HepG2 (cell line): ENCODE data around the gene RPS6KA3. TPM values are rescaled to one million over a fixed set of nuclear protein-coding genes. Genes with fewer than 3 reads are reported as not detected.

Source experiments
- ATAC-seq: fragments of 200-7000 bp; cut with Tn5 transposase; 3 replicates; pipeline ENCODE4 v1.9.1; 2020; ENCODE audit warnings: mild to moderate bottlenecking, moderate library complexity
- BruUV-seq: library from RNA; stranded (reverse); fragments of 400-500 nt; replicated peaks from 2 replicates; lab custom pipeline; 2021; lab: Mats Ljungman, UMichigan
- CTCF ChIA-PET: fragments of 300-600 bp; formaldehyde crosslinking; extraction: SDS; loops from one replicate; lab custom pipeline; 2021; ENCODE audit warnings: low total read pairs, inconsistent platforms, low intra/inter-chr PET ratio; lab: Yijun Ruan, JAX
- POLR2A ChIA-PET: fragments of 350-600 bp; sonication (Branson Sonifier 250); formaldehyde crosslinking; loops from one replicate; lab custom pipeline; 2020; ENCODE audit warnings: antibody characterized with exemption, inconsistent platforms; lab: Yijun Ruan, JAX
- DNase-seq: peaks from one replicate; pipeline ENCODE4 v3.0.0-alpha.2; 2015; ENCODE audit warnings: low spot score
- FAIRE-seq: peaks from 3 replicates; lab custom pipeline; 2011; peaks lifted over from hg19 to GRCh38; lab: Jason Lieb, UNC
- H2AFZ ChIP-seq: one replicate; pipeline ENCODE4 v1.6.1; 2011; ENCODE audit warnings: low read length, inconsistent platforms
- H3K27ac ChIP-seq: fragments of 300-600 bp; 3 replicates; pipeline ENCODE4 v1.8.0; 2011; ENCODE audit warnings: mixed run types, mild to moderate bottlenecking, mixed read lengths, low read length, inconsistent platforms; ENCODE audit not compliant: insufficient read depth; ENCODE audit errors: extremely low read length
- H3K27me3 ChIP-seq, 2 experiments: fragments of 200-600 bp in 1 of 2; 2 replicates in 1 of 2; 3 replicates in 1 of 2; pipeline versions ENCODE4 v1.6.0 to v1.8.0; 2011; ENCODE audit warnings: low read length in 2 of 2, mild to moderate bottlenecking in 2 of 2, moderate library complexity in 2 of 2, inconsistent platforms in 1 of 2; ENCODE audit not compliant: insufficient read depth in 2 of 2, control insufficient read depth in 1 of 2
- H3K36me3 ChIP-seq, 2 experiments: fragments of 200-600 bp in 1 of 2; replicated peaks in 1 of 2; 2 replicates in 1 of 2; 3 replicates in 1 of 2; pipeline versions ENCODE4 v1.5.1 to v1.8.0; 2011; ENCODE audit warnings: low read length in 2 of 2, inconsistent platforms in 1 of 2; ENCODE audit not compliant: insufficient read depth in 2 of 2, control insufficient read depth in 1 of 2
- H3K4me1 ChIP-seq: 2 replicates; pipeline ENCODE4 v1.5.1; 2012; ENCODE audit warnings: low read length, inconsistent platforms; ENCODE audit not compliant: insufficient read depth
- H3K4me2 ChIP-seq: 2 replicates; pipeline ENCODE4 v1.6.0; 2011; ENCODE audit warnings: low read depth, low read length, inconsistent platforms
- H3K4me3 ChIP-seq, 3 experiments: fragments of 200-600 bp in 1 of 3; sonication (generic), shearing (Covaris generic) in 1 of 3; replicated peaks in 1 of 3; 2 replicates each; pipeline ENCODE4 v1.5.1; 2011 to 2016; ENCODE audit warnings: low read length in 3 of 3, inconsistent platforms in 2 of 3, low read depth in 2 of 3, mild to moderate bottlenecking in 2 of 3, control low read depth in 1 of 3, mixed read lengths in 1 of 3; ENCODE audit not compliant: insufficient read depth in 1 of 3
- H3K79me2 ChIP-seq: one replicate; pipeline ENCODE4 v1.6.1; 2011; ENCODE audit warnings: low read length, inconsistent platforms; ENCODE audit not compliant: insufficient read depth
- H3K9ac ChIP-seq: 2 replicates; pipeline ENCODE4 v1.6.0; 2011; ENCODE audit warnings: mild to moderate bottlenecking, low read depth, low read length, inconsistent platforms; ENCODE audit not compliant: insufficient read depth
- H3K9me3 ChIP-seq: 2 replicates; pipeline ENCODE4 v1.5.1; 2012; ENCODE audit warnings: mild to moderate bottlenecking, low read length
- H4K20me1 ChIP-seq: 2 replicates; pipeline ENCODE4 v1.6.0; 2011; ENCODE audit warnings: inconsistent platforms, mild to moderate bottlenecking, low read length, moderate library complexity; ENCODE audit not compliant: insufficient read depth
- CBX1 ChIP-seq: IDR thresholded peaks from one replicate; pipeline ENCODE4 v1.6.1; 2016; ENCODE audit warnings: antibody characterized with exemption, low read depth
- CTCF ChIP-seq: sonication (generic); formaldehyde crosslinking; IDR thresholded peaks from 2 replicates; pipeline ENCODE4 v1.5.0; 2020; ENCODE audit warnings: mild to moderate bottlenecking, missing genetic modification reagents, moderate library complexity
- DNMT1 ChIP-seq: sonication (generic); formaldehyde crosslinking; IDR thresholded peaks from 2 replicates; pipeline ENCODE4 v1.5.1; 2020; ENCODE audit warnings: mild to moderate bottlenecking, missing genetic modification reagents
- LCORL ChIP-seq, 2 experiments: fragments of 450-650 bp in 1 of 2; sonication (generic) in 1 of 2; formaldehyde crosslinking in 1 of 2; IDR thresholded peaks; 2 replicates each; pipeline versions ENCODE4 v1.5.0 to v1.6.1; 2017 to 2020; ENCODE audit warnings: antibody characterized with exemption in 1 of 2, missing genetic modification reagents in 1 of 2
- MAFF ChIP-seq: IDR thresholded peaks from 2 replicates; pipeline ENCODE4 v1.6.1; 2011; ENCODE audit warnings: low read depth, low read length, improper control_type of control experiment
- POLR2AphosphoS5 ChIP-seq: IDR thresholded peaks from 2 replicates; pipeline ENCODE4 v1.6.1; 2012; ENCODE audit warnings: low read depth, low read length
- RBM22 ChIP-seq: fragments of 200-400 bp; formaldehyde crosslinking; optimal IDR thresholded peaks from 2 replicates; pipeline ENCODE3; 2017; ENCODE audit warnings: mild to moderate bottlenecking, low read length, moderate library complexity
- TEAD3 ChIP-seq: optimal IDR thresholded peaks from 2 replicates; pipeline ENCODE3; 2016; ENCODE audit warnings: borderline replicate concordance
- ZBED4 ChIP-seq: sonication (generic); formaldehyde crosslinking; IDR thresholded peaks from 2 replicates; pipeline ENCODE4 v1.4.0; 2020; ENCODE audit warnings: missing genetic modification reagents, borderline replicate concordance
- ZFX ChIP-seq: sonication (generic); formaldehyde crosslinking; IDR thresholded peaks from 2 replicates; pipeline ENCODE4 v1.4.0; 2020; ENCODE audit warnings: mild to moderate bottlenecking, low read depth, missing genetic modification reagents, moderate library complexity
- ZNF121 ChIP-seq: sonication (generic); formaldehyde crosslinking; IDR thresholded peaks from 2 replicates; pipeline ENCODE4 v1.5.0; 2020; ENCODE audit warnings: mild to moderate bottlenecking, missing genetic modification reagents
- ZNF660 ChIP-seq: sonication (generic); formaldehyde crosslinking; IDR thresholded peaks from 2 replicates; pipeline ENCODE4 v1.5.1; 2020; ENCODE audit warnings: mild to moderate bottlenecking, low read depth, missing genetic modification reagents, borderline replicate concordance
- ZNF7 ChIP-seq: IDR thresholded peaks from 2 replicates; pipeline ENCODE4 v1.6.1; 2016; ENCODE audit warnings: missing biosample characterization, missing genetic modification reagents
- ZNF788 ChIP-seq: sonication (generic); formaldehyde crosslinking; IDR thresholded peaks from 2 replicates; pipeline ENCODE4 v1.5.0; 2020; ENCODE audit warnings: mild to moderate bottlenecking, missing genetic modification reagents, borderline replicate concordance
- WGBS: methylation state at CpG from one replicate; pipeline ENCODE4 v1.1.6; 2017; ENCODE audit warnings: low lambda C conversion rate; 5-methylcytosine and 5-hydroxymethylcytosine counted together
- in situ Hi-C: cut with HindIII; loops from 2 replicates; pipeline ENCODE4 v1.10.0; 2017; ENCODE audit warnings: low pct_unique_long_range_greater_than_20kb; ENCODE audit not compliant: extremely low pct_ligation_motif_present
- intact Hi-C: fragments of 100-400 bp; cut with micrococcal nuclease; formaldehyde crosslinking; loops from one replicate; pipeline ENCODE4 v1.10.0; 2022; ENCODE audit not compliant: unreplicated experiment
- polyA plus RNA-seq, 8 experiments: library from polyadenylated mRNA; depleted of rRNA in 3 of 8; stranded (reverse) in 7 of 8; unstranded in 1 of 8; fragments of >200 nt; fragmentation: Illumina TruSeq in 4 of 8; extraction: Trizol in 4 of 8; gene quantifications; 2 replicates each; pipeline versions ENCODE4 v1.2.1 to v1.2.3, GENCODE V29; 2011 to 2016; ENCODE audit warnings: low read depth in 4 of 8, missing spikeins in 1 of 8, mixed read lengths in 1 of 8; ENCODE audit not compliant: insufficient read depth in 1 of 8
- total RNA-seq, 5 experiments: library from RNA; depleted of rRNA; stranded (reverse); fragments of >200 nt; fragmentation: Illumina TruSeq; extraction: Trizol; gene quantifications; 2 replicates each; pipeline ENCODE4 v1.2.3, GENCODE V29; 2016; ENCODE audit warnings: low read depth in 1 of 5

Gene RPS6KA3
- total and polyA plus RNA-seq, 2 of the 13 experiments (the other 11 are each of a cell fraction or from before 2014, with no cell fraction given): 314 to 357 TPM

GRCh38 chrX:20228245-20228644 is 38.5 kb downstream of the RPS6KA3 start:
- CTCF ChIA-PET: no interaction called here
- in situ Hi-C loops: no loop called here
- FAIRE-seq: no peak
- peak; percentile 54 for ATAC-seq
- intact Hi-C loops: no loop called here
- DNase-seq: no peak
- H3K79me2 ChIP-seq: peaks cover 75% of the 10 kb centered on the region
- BruUV-seq: no TSS peak
- TF ChIP-seq LCORL (IDR thresholded peaks at IDR 0.05) (no peak), LCORL (CRISPR knock-in tag; IDR thresholded peaks at IDR 0.05) (no peak), TEAD3 (CRISPR knock-in tag) (peak; percentile 86), CTCF (CRISPR knock-in tag) (peak; percentile 15; the same call in 1 of the 2 replicates), ZNF7 (CRISPR knock-in tag) (no peak), ZNF788 (CRISPR knock-in tag) (no peak), MAFF (no peak), RBM22 (peak; percentile 99)
- TF ChIP-seq, all 625 proteins: peak for 3
- Histone ChIP-seq H3K4me3 (no peak overlapping the region), H3K27ac (no peak overlapping the region), H3K9me3 (no peaks in the 10 kb centered on the region), H3K4me2 (no peak overlapping the region), H3K36me3 (peaks cover 1 to 28% of the 10 kb centered on the region in 2 experiments; a peak in 2 of 5 replicates), H3K27me3 (no peaks in the 10 kb centered on the region), H4K20me1 (peaks cover 39% of the 10 kb centered on the region), H2AFZ (no peak overlapping the region), H3K9ac (no peak overlapping the region), H3K4me1 (peaks cover 94% of the 10 kb centered on the region)
- WGBS: 100% methylated on average over 1 of the region's 2 CpGs
- POLR2A ChIA-PET: no interaction called here

GRCh38 chrX:20227116-20227515 is 39.6 kb downstream of the RPS6KA3 start:
- Histone ChIP-seq H4K20me1 (peaks cover 31% of the 10 kb centered on the region), H3K9ac (no peak overlapping the region), H3K9me3 (no peaks in the 10 kb centered on the region), H2AFZ (no peak overlapping the region), H3K27me3 (no peaks in the 10 kb centered on the region), H3K27ac (no peak overlapping the region), H3K4me2 (no peak overlapping the region), H3K79me2 (peaks cover 64% of the 10 kb centered on the region), H3K4me3 (no peak overlapping the region), H3K36me3 (peaks cover 1 to 20% of the 10 kb centered on the region in 2 experiments; a peak in 2 of 5 replicates), H3K4me1 (peaks cover 95% of the 10 kb centered on the region)
- intact Hi-C loops: no loop called here
- ATAC-seq: no peak
- in situ Hi-C loops: no loop called here
- BruUV-seq: no TSS peak
- DNase-seq: no peak
- ChIA-PET CTCF (no interaction called here), POLR2A (no interaction called here)
- WGBS: 93% methylated on average over 2 of the region's 2 CpGs
- FAIRE-seq: no peak
- TF ChIP-seq ZNF660 (CRISPR knock-in tag) (no peak), ZNF121 (CRISPR knock-in tag) (no peak), CBX1 (no peak), ZBED4 (no peak), ZFX (CRISPR knock-in tag) (no peak), POLR2AphosphoS5 (no peak), DNMT1 (CRISPR knock-in tag) (no peak)
